ENCODE results near the gene PLSCR2.
"Not testable (repeated sequence)": the region's sequence is repeated elsewhere in the genome, so short reads cannot be mapped to it uniquely, and the experiment has no call there.

PLSCR2 gene, protein sequence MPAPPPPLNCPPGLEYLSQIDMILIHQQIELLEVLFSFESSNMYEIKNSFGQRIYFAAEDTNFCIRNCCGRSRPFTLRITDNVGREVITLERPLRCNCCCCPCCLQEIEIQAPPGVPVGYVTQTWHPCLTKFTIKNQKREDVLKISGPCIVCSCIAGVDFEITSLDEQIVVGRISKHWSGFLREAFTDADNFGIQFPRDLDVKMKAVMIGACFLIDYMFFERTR

DNA sequence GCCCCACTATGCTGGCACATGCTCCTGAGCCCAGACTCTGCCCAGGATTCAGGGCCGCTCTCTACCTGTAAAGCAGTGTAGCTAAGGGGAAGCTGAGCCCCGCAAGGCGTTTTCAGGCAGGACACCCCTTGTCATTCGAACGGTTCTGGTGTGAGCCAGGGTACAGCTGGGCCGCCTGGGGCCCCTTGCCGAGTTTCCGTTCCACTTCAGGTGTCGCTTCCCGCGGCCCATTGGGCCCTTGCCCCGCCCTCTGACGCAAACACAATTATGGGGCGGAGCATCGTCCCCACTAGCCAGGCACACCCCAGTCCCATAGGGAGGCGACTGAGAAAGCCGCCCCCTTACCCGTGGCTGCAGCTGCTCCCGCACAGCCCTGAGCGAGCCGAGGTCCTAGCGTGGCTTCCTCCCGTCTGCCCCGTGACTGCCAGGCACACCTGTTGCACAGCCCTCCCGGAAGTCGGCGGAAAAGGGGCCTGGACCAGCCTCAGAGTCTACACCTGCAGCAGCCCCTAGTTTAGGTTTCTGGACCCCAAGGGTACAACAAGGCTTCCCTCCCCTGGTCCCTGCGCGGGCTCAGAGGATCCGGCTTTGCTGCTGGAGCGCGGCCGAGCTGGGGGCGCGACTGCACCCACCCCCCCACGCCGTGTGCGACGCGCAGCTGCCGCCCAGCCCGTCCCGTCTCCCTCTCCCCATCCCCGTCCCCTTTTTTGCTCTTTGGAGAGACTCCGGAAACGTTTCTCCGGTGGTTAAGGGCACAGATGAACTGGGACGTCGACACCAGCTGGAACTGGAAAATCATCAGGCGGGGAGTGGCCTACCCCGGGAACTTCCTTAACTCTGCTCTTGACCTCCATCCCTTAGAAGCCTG, at the start of gene PLSCR2:
Gene PLSCR2 (minus strand): TSS at position 412 of the 868 bp plus-strand sequence. CDS start 9,657 bp downstream, outside the sequence.
- peak; percentile 54 for DNase-seq
- in situ Hi-C loops (cut with HindIII; ENCODE audit: low pct_ligation_motif_present, low pct_unique_long_range_greater_than_20kb, low sequenced_read_pairs): no loop called here

DNA sequence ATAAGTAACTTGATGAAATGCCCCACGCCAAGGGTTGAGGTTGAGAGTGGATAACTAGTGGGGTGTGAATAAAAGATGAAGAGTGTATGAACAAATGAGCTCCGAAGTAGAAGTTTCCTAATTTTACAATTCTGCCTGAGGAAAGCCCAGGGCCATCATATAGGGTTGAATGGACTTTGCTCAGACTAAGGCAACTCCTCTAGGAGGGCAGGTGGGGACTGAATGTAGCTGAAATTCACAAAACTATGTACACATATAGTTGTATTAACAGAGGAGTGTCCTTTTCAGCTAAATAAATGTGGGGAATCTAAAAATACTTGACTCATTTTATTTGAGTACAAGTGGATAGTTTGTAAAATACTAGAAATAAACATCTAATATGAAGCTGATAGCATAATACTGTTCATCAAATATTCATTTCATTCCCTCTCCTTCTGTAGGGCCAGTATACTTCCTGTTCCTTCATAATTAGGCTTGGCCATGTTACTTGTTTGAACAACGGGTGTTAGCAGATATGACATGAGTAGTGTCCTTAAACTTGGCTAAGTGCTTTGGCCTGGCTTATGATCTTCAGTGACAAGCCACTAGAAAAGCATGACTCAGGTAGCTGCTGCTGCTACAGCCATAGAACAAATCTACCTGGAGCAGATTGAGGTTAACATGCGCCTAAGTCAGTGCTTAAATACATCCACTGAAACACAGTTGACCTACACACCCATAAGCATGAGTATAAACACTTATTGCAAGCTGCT, 48.5 kb upstream of the PLSCR2 start:
- in situ Hi-C loops (cut with HindIII; ENCODE audit: low pct_ligation_motif_present, low pct_unique_long_range_greater_than_20kb, low sequenced_read_pairs): no loop called here
- DNase-seq: no peak

DNA sequence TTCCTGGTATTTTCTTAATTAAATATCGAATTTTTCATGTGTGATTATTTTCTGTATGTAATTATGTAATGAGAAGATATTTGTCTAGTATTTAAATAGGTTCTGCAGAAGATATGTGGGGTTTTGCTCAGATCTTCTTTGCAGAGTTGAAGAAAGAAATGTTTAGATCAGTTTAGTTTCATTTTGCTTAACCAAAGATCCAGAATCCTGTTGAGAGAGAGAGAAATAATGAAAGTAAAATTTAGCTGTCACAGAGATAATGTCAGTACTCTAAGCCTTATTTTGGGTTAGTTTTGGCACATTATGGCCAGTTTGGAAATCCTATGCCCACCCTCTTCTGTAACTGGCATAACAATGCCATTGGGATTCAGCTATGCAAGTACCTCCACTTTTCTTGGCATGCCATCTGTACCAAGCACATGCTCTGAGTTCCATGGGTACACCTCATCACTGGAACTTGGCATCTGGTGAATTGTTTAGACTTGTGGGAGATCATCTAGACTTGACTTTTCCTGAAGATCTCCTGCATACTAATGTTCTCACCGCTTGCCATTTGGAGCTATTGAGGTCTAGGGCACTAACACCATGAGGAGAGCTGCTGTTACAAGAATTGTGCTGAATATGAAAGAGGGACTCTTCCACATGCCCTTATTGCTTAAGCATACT, 44.2 kb upstream of the PLSCR2 start:
- DNase-seq: peak; percentile 16
- in situ Hi-C loops (cut with HindIII; ENCODE audit: low pct_ligation_motif_present, low pct_unique_long_range_greater_than_20kb, low sequenced_read_pairs): no loop called here

DNA sequence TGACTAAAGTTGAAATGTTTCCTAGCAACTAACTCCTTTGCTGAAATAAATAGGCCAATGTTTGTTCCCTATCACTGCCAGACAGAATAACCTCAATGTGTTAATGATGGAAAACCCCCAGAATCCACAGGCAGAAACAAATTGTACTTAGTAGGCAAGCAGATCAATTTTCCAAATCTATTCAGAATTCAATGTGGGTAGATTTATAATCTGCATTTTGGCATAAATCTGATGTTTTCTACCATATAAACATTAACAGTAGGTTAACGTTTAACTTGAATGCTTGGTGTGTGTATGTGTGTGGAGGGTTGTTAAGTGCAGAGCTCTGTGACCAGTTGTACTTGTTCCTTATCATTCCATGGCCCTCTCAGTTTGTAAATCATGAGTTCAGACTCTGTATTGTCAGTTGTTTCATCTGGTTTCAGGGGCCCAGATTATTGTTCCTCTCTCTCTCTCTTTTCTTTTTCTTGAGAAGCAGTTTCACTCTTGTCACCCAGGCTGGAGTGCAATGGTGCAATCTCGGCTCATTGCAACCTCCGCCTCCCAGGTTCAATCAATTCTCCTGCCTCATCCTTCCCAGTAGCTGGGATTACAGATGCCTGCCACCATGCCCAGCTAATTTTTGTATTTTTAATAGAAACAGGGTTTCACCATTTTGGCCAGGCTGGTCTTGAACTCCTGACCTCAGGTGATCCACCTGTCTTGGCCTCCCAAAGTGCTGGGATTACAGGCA, 42.2 kb upstream of the PLSCR2 start:
- in situ Hi-C loops (cut with HindIII; ENCODE audit: low pct_ligation_motif_present, low pct_unique_long_range_greater_than_20kb, low sequenced_read_pairs): no loop called here
- peak; percentile 15 for DNase-seq

DNA sequence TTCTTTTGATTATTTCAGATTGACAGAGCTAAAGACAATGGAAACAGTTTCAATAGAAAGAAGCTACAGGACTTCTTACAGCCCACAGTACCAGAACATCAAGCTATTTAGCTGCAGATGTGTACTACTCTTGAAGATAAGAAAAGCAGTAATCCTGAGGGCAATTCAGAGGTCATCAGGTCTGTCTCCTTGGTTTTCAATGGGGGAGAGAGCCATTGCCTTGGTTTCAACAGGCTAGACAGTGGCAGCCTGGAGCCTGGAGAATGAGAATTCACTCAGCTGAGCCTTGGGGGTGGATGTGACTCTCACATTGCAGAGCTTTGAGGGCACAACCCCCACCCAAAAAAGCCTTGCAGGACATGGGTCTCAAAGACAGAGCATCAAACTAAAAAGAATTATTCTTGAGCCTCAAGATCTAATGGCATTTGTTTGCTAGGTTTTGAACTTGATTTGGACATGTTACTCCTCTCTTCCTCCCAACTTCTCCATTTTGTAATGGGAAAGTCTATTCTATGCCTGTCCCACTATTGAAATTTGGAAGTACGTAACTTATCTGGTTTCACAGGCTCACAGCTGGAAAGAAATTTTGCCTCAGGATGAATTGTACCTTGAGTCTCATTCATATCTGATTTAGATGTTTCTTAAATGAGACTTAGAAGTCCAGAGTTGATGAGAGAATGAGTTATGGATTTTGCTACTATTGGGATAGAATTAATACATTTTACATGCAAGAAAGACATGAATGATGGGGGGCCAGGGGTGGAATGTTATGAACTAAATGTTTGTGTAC, 38.2 kb upstream of the PLSCR2 start:
- in situ Hi-C loops (cut with HindIII; ENCODE audit: low pct_ligation_motif_present, low pct_unique_long_range_greater_than_20kb, low sequenced_read_pairs): no loop called here
- DNase-seq: no peak

DNA sequence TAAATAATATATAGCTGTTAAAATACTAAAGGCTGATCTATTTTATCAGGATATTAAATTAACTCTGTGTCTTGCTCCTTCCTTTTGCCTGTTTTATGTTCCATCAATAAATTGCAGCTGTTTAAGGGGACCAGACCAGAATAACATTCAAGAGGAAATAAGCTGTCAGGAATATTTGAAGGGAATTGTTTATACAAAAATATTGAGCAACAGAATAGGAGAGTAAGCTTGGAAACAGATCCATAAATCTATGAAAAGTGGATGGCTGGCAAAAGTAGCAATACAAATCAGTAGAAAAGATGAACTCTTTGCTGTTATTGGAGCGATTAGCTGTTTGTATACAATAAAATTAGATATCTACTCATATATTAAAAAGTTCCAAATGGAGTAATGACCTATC, 36.2 kb upstream of the PLSCR2 start:
- in situ Hi-C loops (cut with HindIII; ENCODE audit: low pct_ligation_motif_present, low pct_unique_long_range_greater_than_20kb, low sequenced_read_pairs): no loop called here
- DNase-seq: no peak

DNA sequence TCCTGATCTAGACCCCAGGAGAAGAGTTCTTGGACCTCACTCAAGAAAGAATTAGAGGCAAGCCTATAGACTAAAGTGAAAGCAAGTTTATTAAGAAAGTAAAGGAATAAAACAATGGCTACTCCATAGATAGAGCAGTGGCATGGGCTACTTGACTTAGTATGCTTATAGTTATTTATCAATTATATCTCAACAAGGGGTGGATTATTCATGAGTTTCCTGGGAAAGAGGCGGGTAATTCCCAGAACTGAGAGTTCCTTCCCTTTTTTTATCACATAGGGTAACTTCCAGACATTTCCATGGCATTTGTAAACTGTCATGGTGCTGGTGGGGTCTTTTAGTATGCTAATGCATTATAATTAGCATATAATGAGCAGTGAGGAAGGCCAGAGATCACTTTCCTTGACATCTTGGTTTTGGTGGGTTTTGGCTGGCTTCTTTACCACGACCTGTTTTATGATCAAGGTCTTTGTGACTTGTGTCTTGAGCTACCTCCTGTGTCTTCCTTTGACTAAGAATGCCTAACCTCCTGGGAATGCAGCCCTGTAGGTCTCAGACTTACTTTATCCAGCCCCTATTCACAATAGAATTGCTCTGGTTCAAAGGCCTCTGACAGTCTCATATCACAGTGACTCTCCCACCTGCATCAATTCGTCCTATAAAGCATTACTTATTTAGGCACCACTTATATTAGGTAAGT, 35.3 kb upstream of the PLSCR2 start:
- in situ Hi-C loops (cut with HindIII; ENCODE audit: low pct_ligation_motif_present, low pct_unique_long_range_greater_than_20kb, low sequenced_read_pairs): no loop called here
- no peak for DNase-seq

DNA sequence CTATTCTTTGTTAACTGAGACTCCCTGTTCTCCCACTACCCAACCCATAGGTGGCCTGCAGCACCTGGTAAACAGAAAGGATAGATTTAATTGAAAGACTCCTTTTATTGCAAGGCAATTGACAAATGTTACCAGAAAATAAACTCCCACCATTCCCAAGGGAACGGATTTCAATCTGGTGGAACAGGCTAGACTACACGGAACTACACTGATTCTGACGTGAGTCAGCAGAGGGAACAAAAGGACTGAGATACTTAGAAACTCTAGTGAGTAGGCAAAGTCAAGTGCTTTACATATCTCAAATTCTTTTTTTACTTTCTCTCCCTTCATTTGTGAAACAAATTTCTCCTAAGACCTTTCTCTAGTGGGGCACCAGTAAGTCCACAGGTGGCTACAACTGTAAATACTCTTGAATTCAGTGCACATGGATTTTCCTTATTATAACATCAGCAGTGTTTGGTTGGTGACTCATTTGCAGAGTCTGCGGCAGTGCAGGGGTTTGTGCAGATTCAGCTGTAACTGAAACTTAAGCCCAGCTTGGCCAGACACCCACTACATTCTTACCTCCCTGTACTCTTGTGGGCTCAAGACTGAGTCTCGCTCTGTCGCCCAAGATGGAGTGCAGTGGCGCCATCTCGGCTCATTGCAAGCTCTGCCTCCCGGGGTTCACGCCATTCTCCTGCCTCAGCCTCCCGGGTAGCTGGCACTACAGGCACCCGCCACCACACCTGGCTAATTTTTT, 34.3 kb upstream of the PLSCR2 start:
- DNase-seq: peak; percentile 44

DNA sequence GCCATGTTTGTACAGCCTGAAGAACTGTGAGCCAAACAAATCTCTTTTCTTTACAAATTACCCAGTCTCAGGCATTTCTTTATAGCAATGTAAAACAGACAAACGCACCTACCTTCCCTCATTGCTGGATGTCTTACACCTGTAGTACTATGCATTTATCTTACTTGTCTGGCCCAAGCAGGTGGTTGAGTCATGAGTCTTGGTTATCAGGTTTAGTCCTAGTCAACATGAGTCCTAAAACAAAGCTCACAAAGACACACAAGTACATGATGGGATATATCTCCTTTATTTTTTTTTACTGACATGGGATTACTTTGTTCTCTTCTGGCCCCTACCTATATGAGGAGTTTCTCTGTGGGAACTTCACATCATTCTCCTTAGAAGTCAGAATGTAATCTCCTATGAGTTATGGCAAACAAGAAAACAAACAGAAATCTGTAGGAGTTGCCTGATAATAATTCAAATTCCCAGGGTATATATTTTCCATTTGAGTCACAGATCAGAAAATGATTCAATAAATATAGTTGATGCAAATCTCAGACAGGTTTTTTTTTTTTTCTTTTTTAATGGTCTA, 33.6 kb upstream of the PLSCR2 start:
- no peak for DNase-seq
- in situ Hi-C loops (cut with HindIII; ENCODE audit: low pct_ligation_motif_present, low pct_unique_long_range_greater_than_20kb, low sequenced_read_pairs): no loop called here

More for the DNA sequence above, 34.3 kb upstream of the PLSCR2 start:
- in situ Hi-C loops (cut with HindIII; ENCODE audit: low pct_ligation_motif_present, low pct_unique_long_range_greater_than_20kb, low sequenced_read_pairs): no loop called here

DNA sequence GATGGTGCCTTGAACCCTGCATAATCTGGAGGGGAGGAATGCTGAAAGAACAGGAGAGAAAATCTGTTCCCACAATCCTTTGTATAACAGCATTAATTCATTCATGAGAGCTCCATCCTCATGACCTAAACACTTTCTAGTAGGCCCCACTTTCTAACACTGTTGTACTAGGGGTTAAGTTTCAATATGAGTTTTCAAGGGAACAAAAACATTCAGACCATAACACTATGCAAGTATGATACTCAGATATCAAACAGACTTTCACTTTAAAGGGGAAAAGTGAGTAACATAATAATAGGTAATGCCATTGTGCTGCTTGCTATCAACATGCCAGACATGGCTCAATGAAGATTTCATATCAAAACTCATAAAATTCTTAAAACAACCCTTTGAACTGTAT, 32.4 kb upstream of the PLSCR2 start:
- in situ Hi-C loops (cut with HindIII; ENCODE audit: low pct_ligation_motif_present, low pct_unique_long_range_greater_than_20kb, low sequenced_read_pairs): no loop called here
- no peak for DNase-seq

DNA sequence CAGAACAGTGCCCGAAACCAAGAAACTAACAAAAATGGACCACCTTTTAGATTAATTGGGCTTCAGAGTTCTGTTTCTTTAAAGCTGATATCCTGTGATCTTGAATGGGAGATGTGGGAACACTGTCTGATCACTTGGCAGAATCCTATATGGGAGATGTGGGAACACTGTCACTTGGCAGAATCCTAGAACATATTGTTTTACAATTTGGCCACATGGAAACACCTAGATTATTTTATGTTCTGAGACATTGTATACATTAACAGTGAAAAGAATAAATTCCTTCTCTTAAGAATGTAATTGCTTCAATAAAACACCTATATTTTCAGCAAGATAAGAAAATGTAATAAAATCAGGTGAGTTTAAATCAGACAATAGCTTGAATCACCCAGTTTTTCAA, 30.3 kb upstream of the PLSCR2 start:
- in situ Hi-C loops (cut with HindIII; ENCODE audit: low pct_ligation_motif_present, low pct_unique_long_range_greater_than_20kb, low sequenced_read_pairs): no loop called here

DNA sequence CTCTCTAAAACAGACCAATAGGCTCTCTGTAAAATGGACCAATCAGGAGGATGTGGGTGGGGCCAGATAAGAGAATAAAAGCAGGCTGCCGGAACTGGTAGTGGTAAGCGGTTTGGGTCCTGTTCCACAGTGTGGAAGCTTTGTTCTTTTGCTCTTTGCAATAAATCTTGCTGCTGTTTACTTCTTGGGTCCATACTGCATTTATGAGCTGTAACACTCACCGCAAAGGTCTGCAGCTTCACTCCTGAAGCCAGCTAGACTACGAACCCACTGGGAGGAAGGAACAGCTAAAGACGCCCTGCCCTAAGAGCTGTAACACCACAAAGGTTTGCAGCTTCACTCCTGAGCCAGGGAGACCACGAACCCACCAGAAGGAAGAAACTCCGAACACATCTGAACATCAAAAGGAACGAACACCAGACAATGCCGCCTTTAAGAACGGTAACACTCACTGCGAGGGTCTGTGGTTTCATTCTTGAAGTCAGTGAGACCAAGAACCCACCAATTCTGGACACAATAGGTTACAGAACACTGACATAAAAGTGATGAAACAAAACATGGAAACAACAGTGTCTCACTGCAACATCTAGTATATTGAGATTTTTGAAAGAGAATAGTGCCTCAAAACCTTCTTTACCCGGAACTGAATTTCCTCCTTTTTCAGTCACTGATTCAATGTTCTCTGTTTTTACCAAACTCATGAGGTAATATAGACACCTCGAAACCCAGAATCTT, 28.8 kb upstream of the PLSCR2 start:
- no peak for DNase-seq
- in situ Hi-C loops (cut with HindIII; ENCODE audit: low pct_ligation_motif_present, low pct_unique_long_range_greater_than_20kb, low sequenced_read_pairs): no loop called here

More for the DNA sequence above, 30.3 kb upstream of the PLSCR2 start:
- DNase-seq: no peak

DNA sequence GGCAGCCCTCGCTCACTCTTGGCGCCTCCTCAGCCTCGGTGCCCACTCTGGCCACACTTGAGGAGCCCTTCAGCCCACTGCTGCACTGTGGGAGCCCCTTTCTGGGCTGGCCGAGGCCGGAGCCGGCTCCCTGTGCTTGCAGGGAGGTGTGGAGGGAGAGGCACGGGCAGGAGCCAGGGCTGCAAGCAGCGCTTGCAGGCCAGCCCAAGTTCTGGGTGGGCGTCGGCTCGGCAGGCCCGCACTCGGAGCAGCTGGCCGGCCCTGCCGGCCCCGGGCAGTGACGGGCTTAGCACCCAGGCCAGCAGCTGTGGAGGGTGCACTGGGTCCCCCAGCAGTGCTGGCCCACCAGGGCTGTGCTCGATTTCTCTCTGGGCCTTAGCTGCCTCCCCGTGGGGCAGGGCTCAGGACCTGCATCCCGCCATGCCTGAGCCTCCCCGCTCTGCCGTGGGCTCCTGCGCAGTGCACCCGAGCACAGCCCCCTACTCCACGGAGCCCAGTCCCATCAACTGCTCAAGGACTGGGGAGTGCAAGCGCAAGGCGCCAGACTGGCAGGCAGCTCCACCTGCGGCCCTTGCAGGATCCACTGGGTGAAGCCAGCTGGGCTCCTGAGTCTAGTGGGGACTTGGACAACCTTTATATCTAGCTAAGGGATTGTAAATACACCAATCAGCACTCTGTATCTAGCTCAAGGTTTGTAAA, 27.9 kb upstream of the PLSCR2 start:
- DNase-seq; in situ Hi-C loops (cut with HindIII; ENCODE audit: low pct_ligation_motif_present, low pct_unique_long_range_greater_than_20kb, low sequenced_read_pairs): not testable (repeated sequence)

DNA sequence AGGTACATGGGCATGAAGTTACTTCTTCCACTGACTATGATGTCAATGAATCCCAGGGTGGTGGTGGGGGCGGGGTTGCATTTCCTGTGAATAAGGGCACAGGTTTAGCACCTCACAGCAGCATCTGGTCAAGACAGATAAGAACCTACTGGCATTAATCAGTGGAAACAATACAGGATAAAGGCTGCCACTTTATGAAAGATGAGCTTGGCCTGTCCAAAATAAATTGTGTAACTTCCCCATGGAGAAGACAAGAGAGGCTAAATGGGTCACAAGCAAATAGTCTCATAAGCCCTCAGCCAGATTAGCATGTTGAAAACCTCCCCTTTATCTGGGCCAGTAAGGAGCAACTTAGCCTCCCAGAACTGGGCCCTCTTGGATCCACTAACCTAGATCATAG, 27.4 kb upstream of the PLSCR2 start:
- in situ Hi-C loops (cut with HindIII; ENCODE audit: low pct_ligation_motif_present, low pct_unique_long_range_greater_than_20kb, low sequenced_read_pairs): no loop called here
- DNase-seq: no peak

DNA sequence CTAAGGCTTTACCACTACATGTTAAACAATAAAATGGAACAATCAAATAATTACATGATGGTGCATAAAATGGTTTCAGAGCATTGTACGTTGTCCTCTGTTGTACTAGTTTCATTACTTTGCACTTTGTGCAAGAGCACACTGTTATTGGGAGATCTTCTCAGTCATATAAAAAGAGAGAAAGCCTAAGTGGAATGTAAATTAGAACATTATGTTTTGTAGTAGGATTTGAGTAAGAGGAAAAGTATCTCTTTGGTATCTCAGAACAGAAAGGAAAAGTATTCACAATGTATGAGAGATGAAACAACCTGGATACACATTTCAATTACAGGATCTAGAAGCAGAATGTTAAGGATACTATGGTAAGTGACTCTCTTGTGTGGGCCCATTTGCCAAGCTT, 26.9 kb upstream of the PLSCR2 start:
- DNase-seq: no peak
- in situ Hi-C loops (cut with HindIII; ENCODE audit: low pct_ligation_motif_present, low pct_unique_long_range_greater_than_20kb, low sequenced_read_pairs): no loop called here
